Neuronal stem cell (in vitro differentiated cells): Measurements from ENCODE around the gene STRIP2.
"Not testable (repeated sequence)": the region's sequence is repeated elsewhere in the genome, so short reads cannot be mapped to it uniquely, and the experiment has no call there.

Experiments
- DNase-seq: peaks from one replicate; pipeline ENCODE4 v3.0.0-alpha.2; 2013; ENCODE audit warnings: low spot score
- H2AFZ ChIP-seq: one replicate; pipeline ENCODE4 v1.6.1; 2013; ENCODE audit warnings: mild to moderate bottlenecking, low read length, inconsistent platforms
- H2AK5ac ChIP-seq: 2 replicates; pipeline ENCODE4 v1.6.1; 2013; ENCODE audit warnings: low read depth, mild to moderate bottlenecking, inconsistent platforms, low read length, moderate library complexity, mixed read lengths
- H2BK120ac ChIP-seq: 2 replicates; pipeline ENCODE4 v1.6.1; 2013; ENCODE audit warnings: low read depth, mild to moderate bottlenecking, inconsistent platforms, low read length, moderate library complexity, mixed read lengths
- H2BK12ac ChIP-seq: one replicate; pipeline ENCODE4 v1.6.1; 2013; ENCODE audit warnings: low read length, inconsistent platforms
- H2BK15ac ChIP-seq: 2 replicates; pipeline ENCODE4 v1.6.1; 2013; ENCODE audit warnings: mild to moderate bottlenecking, low read length, inconsistent platforms, mixed read lengths
- H2BK5ac ChIP-seq: one replicate; pipeline ENCODE4 v1.6.1; 2013; ENCODE audit warnings: inconsistent platforms, mild to moderate bottlenecking, low read length, moderate library complexity
- H3K14ac ChIP-seq: one replicate; pipeline ENCODE4 v1.6.1; 2013; ENCODE audit warnings: low read length, inconsistent platforms
- H3K18ac ChIP-seq: 2 replicates; pipeline ENCODE4 v1.6.1; 2013; ENCODE audit warnings: low read length, inconsistent platforms
- H3K23ac ChIP-seq: 2 replicates; pipeline ENCODE4 v1.6.1; 2013; ENCODE audit warnings: low read depth, mild to moderate bottlenecking, mixed read lengths, low read length, inconsistent platforms; ENCODE audit not compliant: poor library complexity
- H3K27ac ChIP-seq: replicated peaks from 3 replicates; pipeline ENCODE4 v1.5.1; 2013; ENCODE audit warnings: low read length, inconsistent platforms
- H3K27me3 ChIP-seq, 3 experiments: 2 replicates each; pipeline ENCODE4 v1.6.1; 2013; ENCODE audit warnings: low read length in 3 of 3, mild to moderate bottlenecking in 2 of 3, inconsistent platforms in 1 of 3, low read depth in 1 of 3, mixed read lengths in 1 of 3, moderate library complexity in 1 of 3; ENCODE audit not compliant: control insufficient read depth in 3 of 3, insufficient read depth in 3 of 3
- H3K36me3 ChIP-seq, 2 donors: replicated peaks in 1 of 2; 2 replicates each; pipeline ENCODE4 v1.6.1; 2013; ENCODE audit warnings: low read length in 2 of 2; ENCODE audit not compliant: control insufficient read depth in 2 of 2, insufficient read depth in 2 of 2
- H3K4ac ChIP-seq: 2 replicates; pipeline ENCODE4 v1.6.1; 2013; ENCODE audit warnings: inconsistent platforms, mild to moderate bottlenecking, low read length, moderate library complexity
- H3K4me1 ChIP-seq, 2 donors: 1 replicate in 1 of 2; 2 replicates in 1 of 2; pipeline ENCODE4 v1.6.1; 2013; ENCODE audit warnings: low read length in 2 of 2, low read depth in 1 of 2; ENCODE audit not compliant: control insufficient read depth in 2 of 2, insufficient read depth in 1 of 2
- H3K4me2 ChIP-seq: one replicate; pipeline ENCODE4 v1.6.1; 2013; ENCODE audit warnings: mild to moderate bottlenecking, low read length, inconsistent platforms; ENCODE audit not compliant: insufficient read depth, poor library complexity, severe bottlenecking
- H3K4me3 ChIP-seq, 2 donors: 2 replicates each; pipeline ENCODE4 v1.5.1; 2013; ENCODE audit warnings: low read length in 2 of 2, mild to moderate bottlenecking in 2 of 2, inconsistent platforms in 1 of 2, moderate library complexity in 1 of 2
- H3K79me1 ChIP-seq: one replicate; pipeline ENCODE4 v1.6.1; 2013; ENCODE audit warnings: low read depth, mild to moderate bottlenecking, inconsistent platforms, low read length, moderate library complexity
- H3K9ac ChIP-seq: one replicate; pipeline ENCODE4 v1.6.1; 2013; ENCODE audit warnings: mild to moderate bottlenecking, low read depth, low read length, inconsistent platforms; ENCODE audit not compliant: poor library complexity
- H3K9me3 ChIP-seq, 2 donors: replicated peaks in 1 of 2; 2 replicates each; pipeline versions ENCODE3 to v1.6.1; 2013; ENCODE audit warnings: low read length in 2 of 2, mild to moderate bottlenecking in 2 of 2, inconsistent platforms in 1 of 2, low read depth in 1 of 2, mixed read lengths in 1 of 2, moderate library complexity in 1 of 2; ENCODE audit not compliant: control insufficient read depth in 2 of 2, insufficient read depth in 1 of 2
- H4K8ac ChIP-seq: one replicate; pipeline ENCODE4 v1.6.1; 2013; ENCODE audit warnings: low read depth, mild to moderate bottlenecking, inconsistent platforms, low read length, moderate library complexity
- H4K91ac ChIP-seq: one replicate; pipeline ENCODE4 v1.6.1; 2013; ENCODE audit warnings: low read length, low read depth, mild to moderate bottlenecking, inconsistent platforms; ENCODE audit not compliant: poor library complexity
- WGBS, 2 donors: extraction: QIAGEN DNeasy Blood & Tissue Kit; methylation state at CpG; one replicate each; pipeline ENCODE4 v1.1.7; 2013; ENCODE audit warnings: missing lambda C conversion rate in 2 of 2, mixed read lengths in 1 of 2; ENCODE audit not compliant: insufficient read length in 2 of 2, insufficient replicate concordance in 1 of 2; ENCODE audit errors: extremely low coverage in 2 of 2; 5-methylcytosine and 5-hydroxymethylcytosine counted together

STRIP2 gene

DNA sequence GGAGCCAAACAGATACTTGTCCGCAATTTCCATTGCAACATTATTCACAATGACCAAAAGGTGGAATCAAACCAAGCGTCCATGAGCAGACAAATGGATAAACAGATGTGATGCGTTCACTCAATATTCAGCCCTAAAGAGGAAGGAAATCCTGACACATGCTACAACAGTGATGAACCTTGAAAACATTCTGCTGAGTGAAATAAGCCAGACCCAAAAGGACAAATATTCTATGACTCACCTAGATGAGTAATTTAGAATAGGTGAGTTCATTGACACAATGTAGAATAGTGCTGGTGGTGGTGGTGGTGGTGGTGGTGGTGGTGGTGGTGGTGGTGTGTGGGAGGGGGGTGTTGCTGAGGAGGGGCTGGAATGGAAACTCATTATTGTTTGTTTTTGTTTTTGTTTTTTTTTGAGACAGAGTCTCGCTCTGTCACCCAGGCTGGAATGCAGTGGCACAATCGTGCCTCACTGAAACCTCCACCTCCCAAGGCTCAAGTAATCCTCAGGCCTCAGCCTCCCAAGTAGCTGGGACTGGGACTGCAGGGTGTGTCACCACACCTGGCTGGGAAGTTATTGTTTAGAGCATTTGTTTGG, 96.7 kb downstream of the STRIP2 start:
- no peak overlapping the region for H4K91ac ChIP-seq
- no peak overlapping the region for H3K18ac ChIP-seq
- no peak overlapping the region for H2BK12ac ChIP-seq
- H2AFZ ChIP-seq: no peak overlapping the region
- no peak overlapping the region for H3K4ac ChIP-seq
- no CpG with 5 or more reads among the region's 5 CpGs for WGBS, 2 donors
- no peak overlapping the region for H2BK120ac ChIP-seq
- H3K79me1 ChIP-seq: peaks cover 3% of the 10 kb centered on the region
- peaks cover 0 to 8% of the 10 kb centered on the region in 2 donors for H3K4me1 ChIP-seq
- no peak overlapping the region for H2AK5ac ChIP-seq
- H3K14ac ChIP-seq: no peak overlapping the region
- H4K8ac ChIP-seq: no peak overlapping the region
- no peaks in the 10 kb centered on the region for H3K27me3 ChIP-seq
- no peak overlapping the region for H2BK15ac ChIP-seq
- H3K23ac ChIP-seq: no peak overlapping the region
- H2BK5ac ChIP-seq: no peak overlapping the region
- no peaks in the 10 kb centered on the region for H3K36me3 ChIP-seq
- H3K9me3 ChIP-seq: peaks cover 0 to 4% of the 10 kb centered on the region in 2 donors
- no peak overlapping the region for H3K27ac ChIP-seq
- no peak for DNase-seq
- H3K4me3 ChIP-seq: no peak overlapping the region
- no peak overlapping the region for H3K4me2 ChIP-seq
- H3K9ac ChIP-seq: no peak overlapping the region

DNA sequence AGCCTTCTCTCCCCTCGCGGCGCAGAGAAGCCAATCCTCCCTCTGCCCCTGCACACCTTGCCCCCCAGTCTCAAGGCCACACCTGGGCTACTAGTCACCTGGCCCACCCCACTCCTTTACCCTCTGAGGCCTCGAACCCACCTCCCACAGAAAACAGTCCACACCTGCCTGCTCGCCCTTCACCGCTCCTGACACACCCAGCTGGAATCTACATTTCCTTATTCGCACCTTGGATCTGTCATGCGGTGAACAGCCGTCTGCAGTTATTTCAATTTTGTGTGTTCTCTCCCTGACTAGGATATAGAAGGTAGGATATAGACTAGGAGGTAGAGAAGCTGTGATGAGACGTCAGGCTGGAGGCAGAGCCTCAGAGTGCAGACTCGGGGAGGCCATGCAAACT, 97.5 kb downstream of the STRIP2 start:
- Histone ChIP-seq H2BK5ac (peak overlapping the region; percentile 75), H3K18ac (peak overlapping the region; percentile 17), H4K8ac (no peak overlapping the region), H4K91ac (no peak overlapping the region), H2AFZ (no peak overlapping the region), H3K4ac (no peak overlapping the region), H3K4me1 (peaks cover 5 to 8% of the 10 kb centered on the region in 2 donors), H3K4me2 (no peak overlapping the region), H2AK5ac (no peak overlapping the region), H3K36me3 (no peaks in the 10 kb centered on the region), H3K14ac (no peak overlapping the region), H2BK120ac (no peak overlapping the region), H3K79me1 (peaks cover 3% of the 10 kb centered on the region), H2BK12ac (no peak overlapping the region), H3K9ac (peak overlapping the region; percentile 4), H2BK15ac (no peak overlapping the region), H3K4me3 (no peak overlapping the region), H3K27me3 (no peaks in the 10 kb centered on the region), H3K9me3 (peaks cover 0 to 4% of the 10 kb centered on the region in 2 donors), H3K27ac (no peak overlapping the region), H3K23ac (peak overlapping the region; percentile 55)
- DNase-seq: no peak
- WGBS, 2 donors: no CpG with 5 or more reads among the region's 11 CpGs

DNA sequence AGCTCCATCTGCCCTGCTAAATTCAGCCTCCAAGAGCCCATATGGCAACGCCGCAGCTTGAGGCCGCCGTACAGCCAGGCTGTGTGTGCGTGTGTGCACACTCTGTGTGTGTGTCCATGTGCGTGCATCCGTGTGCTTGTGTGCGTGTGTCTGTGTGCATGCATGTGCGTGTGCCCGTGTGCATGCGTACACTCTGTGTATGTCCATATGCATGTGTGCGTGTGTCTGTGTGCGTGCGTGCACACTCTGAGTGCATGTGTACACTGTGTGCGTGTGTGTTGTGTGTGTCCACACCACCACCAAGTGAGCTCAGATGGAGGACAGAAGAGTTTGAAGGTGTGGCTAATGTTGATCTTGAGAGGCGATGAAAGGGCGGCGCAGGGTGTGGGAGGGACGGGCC, 98.1 kb downstream of the STRIP2 start:
- no peak overlapping the region for H2BK120ac ChIP-seq
- no CpG with 5 or more reads among the region's 19 CpGs for WGBS, 2 donors
- no peak overlapping the region for H2BK12ac ChIP-seq
- H3K4me2 ChIP-seq: no peak overlapping the region
- H3K27ac ChIP-seq: no peak overlapping the region
- peak overlapping the region; percentile 45 for H4K8ac ChIP-seq
- H3K79me1 ChIP-seq: peaks cover 3% of the 10 kb centered on the region
- H4K91ac ChIP-seq: no peak overlapping the region
- no peak overlapping the region for H2AFZ ChIP-seq
- peak overlapping the region; percentile 73 for H3K9ac ChIP-seq
- peaks cover 5 to 8% of the 10 kb centered on the region in 2 donors for H3K4me1 ChIP-seq
- DNase-seq: no peak
- no peak overlapping the region for H2BK5ac ChIP-seq
- peak overlapping the region; percentile 10 for H2AK5ac ChIP-seq
- H3K4me3 ChIP-seq: peak overlapping the region in 1 of 2 donors; percentile 53
- peak overlapping the region; percentile 59 for H2BK15ac ChIP-seq
- no peaks in the 10 kb centered on the region for H3K36me3 ChIP-seq
- no peaks in the 10 kb centered on the region for H3K27me3 ChIP-seq
- peaks cover 0 to 2% of the 10 kb centered on the region in 2 donors for H3K9me3 ChIP-seq
- no peak overlapping the region for H3K4ac ChIP-seq
- H3K14ac ChIP-seq: peak overlapping the region; percentile 63
- peak overlapping the region; percentile 36 for H3K18ac ChIP-seq
- H3K23ac ChIP-seq: peak overlapping the region; percentile 6

DNA sequence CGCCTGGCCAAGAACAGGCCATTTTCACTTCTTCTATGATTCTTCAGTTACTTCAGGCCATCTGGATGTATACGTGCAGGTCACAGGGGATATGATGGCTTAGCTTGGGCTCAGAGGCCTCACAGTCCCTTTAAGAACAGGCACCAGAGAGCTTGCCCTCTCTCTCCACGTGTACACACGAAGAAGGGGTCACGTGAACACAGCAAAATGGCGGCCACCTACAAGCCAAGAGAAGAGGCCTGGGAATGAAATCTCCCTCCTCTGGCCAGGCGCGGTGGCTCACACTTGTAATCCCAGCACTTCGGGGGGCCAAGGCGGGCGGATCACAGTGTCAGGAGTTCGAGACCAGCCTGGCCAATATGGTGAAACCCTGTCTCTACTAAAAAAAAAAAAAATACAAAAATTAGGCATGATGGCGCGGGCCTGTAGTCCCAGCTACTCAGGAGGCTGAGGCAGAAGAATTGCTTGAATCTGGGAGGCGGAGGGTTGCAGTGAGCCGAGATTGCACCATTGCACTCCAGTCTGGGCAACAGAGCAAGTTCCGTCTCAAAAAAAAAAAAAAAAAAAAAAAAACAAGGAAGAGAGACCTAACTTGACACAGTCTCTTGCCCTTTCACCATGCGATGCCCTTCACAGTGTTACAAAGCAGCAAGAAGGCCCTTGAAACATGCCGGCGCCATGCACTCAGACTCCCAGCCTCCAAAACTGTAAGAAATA, 100.5 kb downstream of the STRIP2 start:
- DNase-seq, H3K14ac ChIP-seq, H2AK5ac ChIP-seq, H3K27me3 ChIP-seq, H3K9ac ChIP-seq, H3K4ac ChIP-seq, H3K4me3 ChIP-seq, H3K36me3 ChIP-seq, H3K23ac ChIP-seq, H2BK12ac ChIP-seq, H2BK15ac ChIP-seq, H3K4me2 ChIP-seq, H3K79me1 ChIP-seq, H2BK120ac ChIP-seq, H2BK5ac ChIP-seq, H3K9me3 ChIP-seq, H3K27ac ChIP-seq, H4K8ac ChIP-seq, H4K91ac ChIP-seq, H3K4me1 ChIP-seq: not testable (repeated sequence)
- WGBS, 2 donors: no CpG with 5 or more reads among the region's 20 CpGs
- Histone ChIP-seq H3K18ac (peak overlapping the region; percentile 66), H2AFZ (peak overlapping the region; percentile 53)
